Measurements from ENCODE around the gene GDI2.

DNA sequence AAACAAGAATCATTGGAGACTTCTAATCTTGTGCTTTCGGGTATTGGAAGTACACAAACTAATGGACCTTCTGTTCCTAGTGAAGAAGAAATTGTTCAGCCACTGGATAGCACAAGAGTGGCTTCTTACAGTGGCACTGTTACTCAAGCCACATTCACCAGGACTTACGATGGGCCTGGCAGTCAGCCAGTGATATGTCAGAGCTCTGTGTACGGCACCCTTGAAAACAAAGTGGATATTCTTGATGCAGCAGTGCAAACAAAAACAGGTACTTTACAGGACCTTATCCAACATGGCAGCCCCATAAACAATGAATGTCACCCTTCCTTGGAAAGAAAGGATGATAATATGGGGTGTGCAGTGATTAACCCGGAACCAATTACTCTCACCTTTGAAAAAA is 67.0 kb downstream of the GDI2 start:
- no peak for TF ChIP-seq POLR2AphosphoS5 (IDR thresholded peaks at IDR 0.05; ENCODE audit: low read depth, low read length)
- no peak for TF ChIP-seq TAF1 (IDR thresholded peaks at IDR 0.05; ENCODE audit: borderline replicate concordance, insufficient read depth, low read length)
- TF ChIP-seq SIN3A (IDR thresholded peaks at IDR 0.05; ENCODE audit: borderline replicate concordance, insufficient read depth, low read length): no peak
- TF ChIP-seq, protein P1, sequence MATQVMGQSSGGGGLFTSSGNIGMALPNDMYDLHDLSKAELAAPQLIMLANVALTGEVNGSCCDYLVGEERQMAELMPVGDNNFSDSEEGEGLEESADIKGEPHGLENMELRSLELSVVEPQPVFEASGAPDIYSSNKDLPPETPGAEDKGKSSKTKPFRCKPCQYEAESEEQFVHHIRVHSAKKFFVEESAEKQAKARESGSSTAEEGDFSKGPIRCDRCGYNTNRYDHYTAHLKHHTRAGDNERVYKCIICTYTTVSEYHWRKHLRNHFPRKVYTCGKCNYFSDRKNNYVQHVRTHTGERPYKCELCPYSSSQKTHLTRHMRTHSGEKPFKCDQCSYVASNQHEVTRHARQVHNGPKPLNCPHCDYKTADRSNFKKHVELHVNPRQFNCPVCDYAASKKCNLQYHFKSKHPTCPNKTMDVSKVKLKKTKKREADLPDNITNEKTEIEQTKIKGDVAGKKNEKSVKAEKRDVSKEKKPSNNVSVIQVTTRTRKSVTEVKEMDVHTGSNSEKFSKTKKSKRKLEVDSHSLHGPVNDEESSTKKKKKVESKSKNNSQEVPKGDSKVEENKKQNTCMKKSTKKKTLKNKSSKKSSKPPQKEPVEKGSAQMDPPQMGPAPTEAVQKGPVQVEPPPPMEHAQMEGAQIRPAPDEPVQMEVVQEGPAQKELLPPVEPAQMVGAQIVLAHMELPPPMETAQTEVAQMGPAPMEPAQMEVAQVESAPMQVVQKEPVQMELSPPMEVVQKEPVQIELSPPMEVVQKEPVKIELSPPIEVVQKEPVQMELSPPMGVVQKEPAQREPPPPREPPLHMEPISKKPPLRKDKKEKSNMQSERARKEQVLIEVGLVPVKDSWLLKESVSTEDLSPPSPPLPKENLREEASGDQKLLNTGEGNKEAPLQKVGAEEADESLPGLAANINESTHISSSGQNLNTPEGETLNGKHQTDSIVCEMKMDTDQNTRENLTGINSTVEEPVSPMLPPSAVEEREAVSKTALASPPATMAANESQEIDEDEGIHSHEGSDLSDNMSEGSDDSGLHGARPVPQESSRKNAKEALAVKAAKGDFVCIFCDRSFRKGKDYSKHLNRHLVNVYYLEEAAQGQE (IDR thresholded peaks at IDR 0.05; ENCODE audit: insufficient read depth in 1 of 2, low read depth in 2 of 2, low read length in 2 of 2): no peak
